ENCODE results near the gene FOXO3B. TPM values are rescaled to one million over a fixed set of nuclear protein-coding genes. Genes with fewer than 3 reads are reported as not detected.
"Not testable (repeated sequence)": the region's sequence is repeated elsewhere in the genome, so short reads cannot be mapped to it uniquely, and the experiment has no call there.

FOXO3B gene
- 1 to 10 TPM; 1.2 to 4.6 (median 3.2) TPM for total RNA-seq

GRCh38 chr17:18681767-18682571 is at the start of gene FOXO3B:
Gene FOXO3B (minus strand): TSS chr17:18682314. CDS start chr17:18681651, 663 bp downstream.
- 0% methylated on average over 7 of the region's 58 CpGs; no CpG with 5 or more reads in 1 of the 2 donors for WGBS, 2 donors
- TF ChIP-seq POLR2AphosphoS5 (IDR thresholded peaks at IDR 0.05): peak in 1 of 2 donors; percentile 24

DNA sequence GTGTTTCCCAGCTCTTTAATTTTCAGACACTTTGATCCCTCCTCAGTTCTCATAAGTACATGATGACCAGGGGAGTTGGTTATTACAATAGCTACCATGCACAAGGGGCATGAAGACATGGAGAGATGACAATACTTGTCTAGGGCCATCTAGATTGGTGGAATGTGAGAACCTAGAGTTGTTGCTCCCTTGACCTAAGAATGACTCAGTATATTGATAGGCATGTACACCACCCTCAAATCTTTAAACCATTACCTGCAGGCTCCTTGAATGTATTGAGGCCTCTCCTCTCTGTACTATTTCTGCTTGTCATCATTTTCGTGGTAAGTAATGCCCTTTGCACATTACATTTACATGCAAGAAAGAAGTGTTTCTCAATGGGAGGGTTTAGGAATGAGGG is 41.4 kb upstream of the FOXO3B start:
- DNase-seq: not testable (repeated sequence)

More at GRCh38 chr17:18681767-18682571, at the start of gene FOXO3B:
- ATAC-seq (ENCODE audit: low FRiP score in 2 of 2): peak; percentile 89 to 95
- Histone ChIP-seq H3K4me3 (peak within 1 kb of the TSS; percentile 41 to 58 (median 52)), H3K27ac (peak within 1 kb of the TSS in 2 of 4 donors; percentile 57 to 60)
- DNase-seq: peak; percentile 84 to 90
- not testable (repeated sequence) for H3K36me3 ChIP-seq, H3K4me1 ChIP-seq, H3K27me3 ChIP-seq, H3K9me3 ChIP-seq

DNA sequence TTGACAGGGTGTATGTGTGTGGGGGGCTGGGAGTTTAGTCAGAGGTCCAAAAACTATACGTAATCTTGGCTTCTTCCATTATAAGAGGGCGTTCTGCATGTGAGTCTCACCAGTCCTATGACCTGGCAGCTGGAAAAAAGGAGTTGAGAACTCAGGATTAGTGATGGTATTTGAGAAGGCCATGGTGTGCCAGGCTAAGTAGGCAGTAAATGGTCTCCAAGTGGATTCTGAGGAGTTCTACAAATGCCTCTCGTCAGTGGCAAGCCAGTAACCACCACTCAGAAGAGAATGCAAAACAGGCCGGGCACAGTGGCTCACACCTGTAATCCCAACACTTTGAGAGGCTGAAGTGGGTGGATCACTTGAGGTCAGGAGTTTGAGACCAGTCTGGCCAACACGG is 40.5 kb upstream of the FOXO3B start:
- peak in 1 of 2 donors; percentile 70 for DNase-seq
- not testable (repeated sequence) for H3K27me3 ChIP-seq, H3K27ac ChIP-seq, H3K4me3 ChIP-seq, H3K4me1 ChIP-seq, H3K9me3 ChIP-seq, H3K36me3 ChIP-seq
- peak in 2 of 4 donors; percentile 32 to 58 for TF ChIP-seq EP300 (IDR thresholded peaks at IDR 0.05)
- ATAC-seq (ENCODE audit: low FRiP score in 2 of 2): peak in 1 of 2 donors; percentile 65
- WGBS, 2 donors: 44 to 62% methylated on average over 4 of the region's 5 CpGs

More for the DNA sequence above, 41.4 kb upstream of the FOXO3B start:
- ATAC-seq (ENCODE audit: low FRiP score in 2 of 2); H3K4me1 ChIP-seq; H3K4me3 ChIP-seq; H3K36me3 ChIP-seq; H3K9me3 ChIP-seq; H3K27ac ChIP-seq; H3K27me3 ChIP-seq: not testable (repeated sequence)
- WGBS, 2 donors: 78 to 89% methylated on average over 1 of the region's 1 CpG

- not testable (repeated sequence) for H3K9me3 ChIP-seq, H3K36me3 ChIP-seq, H3K27me3 ChIP-seq, H3K4me1 ChIP-seq, H3K4me3 ChIP-seq, H3K27ac ChIP-seq, DNase-seq
- peak; percentile 28 to 54 for ATAC-seq (ENCODE audit: low FRiP score in 2 of 2)
- WGBS, 2 donors: 72 to 88% methylated on average over 1 to 2 of the region's 12 CpGs
These were observed 39.8 kb upstream of the FOXO3B start for GRCh38 chr17:18721775-18722547.

- not testable (repeated sequence) for H3K4me1 ChIP-seq; H3K27me3 ChIP-seq; H3K9me3 ChIP-seq; H3K4me3 ChIP-seq; H3K36me3 ChIP-seq; DNase-seq; ATAC-seq (ENCODE audit: low FRiP score in 2 of 2)
- 78 to 85% methylated on average over 11 to 12 of the region's 12 CpGs for WGBS, 2 donors
- H3K27ac ChIP-seq: peak overlapping the region in 3 of 4 donors; percentile 11 to 59 (median 35)
These were observed 37.5 kb upstream of the FOXO3B start for GRCh38 chr17:18719428-18720110.

GRCh38 chr17:18718643-18719427 is 36.7 kb upstream of the FOXO3B start:
- not testable (repeated sequence) for H3K4me3 ChIP-seq, H3K27me3 ChIP-seq, H3K9me3 ChIP-seq, H3K4me1 ChIP-seq, H3K36me3 ChIP-seq
- ATAC-seq (ENCODE audit: low FRiP score in 2 of 2): peak in 1 of 2 donors; percentile 69
- 54 to 68% methylated on average over 7 to 8 of the region's 9 CpGs for WGBS, 2 donors
- DNase-seq: peak in 1 of 2 donors; percentile 35
- TF ChIP-seq EP300 (IDR thresholded peaks at IDR 0.05): peak in 2 of 4 donors; percentile 34 to 43
- peak overlapping the region in 3 of 4 donors; percentile 11 to 59 (median 35) for H3K27ac ChIP-seq

- H3K9me3 ChIP-seq, H3K27ac ChIP-seq, H3K4me1 ChIP-seq, H3K4me3 ChIP-seq, H3K36me3 ChIP-seq, H3K27me3 ChIP-seq: not testable (repeated sequence)
- ATAC-seq (ENCODE audit: low FRiP score in 2 of 2) (peak; percentile 78 to 82), DNase-seq (peak in 1 of 2 donors; percentile 73)
- 10 to 13% methylated on average over 7 of the region's 7 CpGs for WGBS, 2 donors
- TF ChIP-seq CTCF (IDR thresholded peaks at IDR 0.05): peak in 5 of 6 experiments; percentile 40 to 60 (median 57)
These were observed 30.4 kb upstream of the FOXO3B start for GRCh38 chr17:18712354-18712999.

GRCh38 chr17:18708215-18708614 is 26.1 kb upstream of the FOXO3B start:
- H3K36me3 ChIP-seq; ATAC-seq (ENCODE audit: low FRiP score in 2 of 2); H3K9me3 ChIP-seq; H3K27ac ChIP-seq; H3K27me3 ChIP-seq; DNase-seq; H3K4me3 ChIP-seq; H3K4me1 ChIP-seq: not testable (repeated sequence)
- 89 to 95% methylated on average over 3 of the region's 3 CpGs for WGBS, 2 donors

DNA sequence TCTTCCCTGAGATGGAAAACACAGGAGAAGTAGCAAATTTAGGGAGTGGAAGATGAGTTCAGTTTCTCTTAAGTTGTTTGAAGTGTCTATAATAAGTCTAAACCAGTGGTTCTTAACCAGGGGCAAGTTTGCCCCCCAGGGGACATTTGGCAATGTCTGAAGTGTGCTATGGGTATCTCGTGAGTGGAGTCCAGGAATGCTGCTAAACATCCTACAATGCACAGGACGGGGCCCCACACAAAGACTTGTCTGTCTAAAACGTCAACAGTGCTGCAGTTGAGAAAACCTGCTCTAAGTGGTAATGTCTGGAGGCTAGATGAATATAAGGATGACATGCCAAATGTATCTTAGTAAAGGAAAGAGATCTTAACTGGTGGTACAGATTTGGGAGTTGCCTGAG is 23.8 kb upstream of the FOXO3B start:
- not testable (repeated sequence) for H3K27ac ChIP-seq; ATAC-seq (ENCODE audit: low FRiP score in 2 of 2); H3K4me1 ChIP-seq; H3K9me3 ChIP-seq; H3K27me3 ChIP-seq; DNase-seq; H3K4me3 ChIP-seq; H3K36me3 ChIP-seq
- WGBS, 2 donors: 82 to 94% methylated on average over 3 of the region's 3 CpGs
